ENCODE results near the gene TGFBR3.

Gene TGFBR3

DNA sequence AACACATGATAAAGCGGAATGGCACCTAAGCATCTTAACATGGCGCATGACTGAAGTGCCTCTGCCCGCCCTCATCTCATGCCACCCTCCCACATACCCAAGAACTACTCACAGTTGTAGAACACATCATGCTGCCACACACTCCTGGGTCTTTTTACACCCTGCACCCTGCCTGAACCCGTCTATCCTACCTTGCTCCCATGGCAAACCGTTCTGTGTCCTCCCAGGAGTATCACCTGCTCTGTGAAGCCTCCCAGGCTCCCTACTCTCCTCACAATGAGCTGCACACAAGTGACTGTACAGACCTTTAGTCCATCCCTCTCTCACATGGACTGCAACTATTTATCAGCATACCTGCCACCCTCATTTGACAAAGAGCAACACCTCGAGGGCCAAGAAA is 144.0 kb downstream of the TGFBR3 start:
- DNase-seq (ENCODE audit: low read depth in 3 of 3, low spot score in 1 of 3): no peak

DNA sequence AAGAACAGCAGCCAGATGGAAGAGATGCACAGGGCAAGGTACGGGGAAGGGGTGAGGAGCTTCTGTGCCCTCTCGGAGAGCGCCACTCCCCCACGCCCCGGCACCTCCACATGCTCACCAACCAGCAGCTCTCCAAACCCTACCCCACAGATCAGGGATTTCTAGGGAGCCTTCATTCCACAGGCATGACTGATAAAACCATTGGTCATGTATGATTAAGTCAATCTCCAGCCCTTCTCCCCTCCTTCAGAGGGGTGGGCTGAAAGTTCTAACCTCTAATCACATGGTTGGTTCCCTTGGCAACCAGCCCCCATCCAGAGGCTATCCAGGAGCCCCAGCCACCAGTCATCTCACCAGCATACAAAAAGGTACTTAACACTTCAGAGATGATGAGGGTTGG is 144.7 kb downstream of the TGFBR3 start:
- no peak for DNase-seq (ENCODE audit: low read depth in 3 of 3, low spot score in 1 of 3)

DNA sequence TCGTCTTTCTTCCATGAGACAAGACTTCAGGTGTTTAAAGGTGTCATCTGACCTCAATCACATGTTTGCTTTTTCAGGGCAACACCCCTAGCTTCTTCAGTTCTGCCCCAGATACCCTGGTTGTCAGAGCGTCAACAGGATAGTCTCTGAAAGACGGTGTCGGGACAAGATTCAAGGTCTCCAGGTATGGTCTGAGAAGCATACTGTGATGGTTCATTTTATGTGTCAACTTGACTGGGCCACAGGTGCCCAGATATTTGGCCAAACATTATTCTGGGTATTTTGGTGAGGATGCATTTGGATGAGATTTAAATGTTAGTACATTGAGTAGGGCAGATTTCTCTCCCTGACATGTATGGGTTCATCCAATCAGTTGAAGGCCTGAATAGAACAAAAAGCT is 148.3 kb downstream of the TGFBR3 start:
- DNase-seq (ENCODE audit: low read depth in 3 of 3, low spot score in 1 of 3): no peak

DNA sequence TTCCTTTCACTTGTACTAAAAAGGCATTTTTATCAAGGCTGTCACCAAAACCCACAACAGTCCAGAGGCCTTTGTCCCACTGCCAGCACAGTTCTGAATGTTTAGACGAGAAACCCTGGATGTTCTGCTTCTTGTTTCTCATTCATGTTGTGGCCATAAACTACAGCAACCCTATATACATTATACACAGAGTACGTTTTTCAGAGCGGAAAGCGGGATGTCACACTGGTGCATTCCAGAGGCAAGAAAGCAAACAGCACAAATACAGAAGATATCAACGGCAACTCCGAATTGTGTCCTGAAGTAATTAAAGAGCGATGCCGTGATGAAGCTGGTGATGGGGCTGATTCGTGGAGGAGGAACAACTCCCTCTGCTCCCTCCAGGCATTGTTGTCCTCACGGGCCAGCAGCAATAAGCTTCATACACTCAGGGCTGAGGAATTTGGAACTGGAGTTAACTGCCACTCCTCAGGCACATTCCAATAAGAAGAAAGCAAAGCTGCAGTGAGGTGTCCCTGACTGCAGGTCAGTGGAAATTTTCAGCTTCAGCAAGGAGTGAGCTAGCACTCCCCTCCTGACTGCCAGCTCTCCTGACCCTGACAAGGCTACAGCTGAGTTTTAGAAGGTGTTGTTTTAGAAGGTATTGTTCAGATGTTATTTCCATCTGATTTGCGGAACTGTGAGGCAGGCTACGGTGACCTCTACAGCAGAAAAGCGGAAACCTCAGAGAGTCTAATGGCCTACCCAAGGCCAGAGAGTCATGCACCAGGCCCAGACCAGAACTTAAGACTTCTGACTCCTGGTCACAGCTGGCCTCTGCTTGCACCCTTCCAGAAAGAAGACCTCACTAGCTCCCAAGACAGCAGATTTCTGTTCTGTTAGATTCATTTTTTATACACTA is 149.0 kb downstream of the TGFBR3 start:
- no peak for DNase-seq (ENCODE audit: low read depth in 3 of 3, low spot score in 1 of 3)

DNA sequence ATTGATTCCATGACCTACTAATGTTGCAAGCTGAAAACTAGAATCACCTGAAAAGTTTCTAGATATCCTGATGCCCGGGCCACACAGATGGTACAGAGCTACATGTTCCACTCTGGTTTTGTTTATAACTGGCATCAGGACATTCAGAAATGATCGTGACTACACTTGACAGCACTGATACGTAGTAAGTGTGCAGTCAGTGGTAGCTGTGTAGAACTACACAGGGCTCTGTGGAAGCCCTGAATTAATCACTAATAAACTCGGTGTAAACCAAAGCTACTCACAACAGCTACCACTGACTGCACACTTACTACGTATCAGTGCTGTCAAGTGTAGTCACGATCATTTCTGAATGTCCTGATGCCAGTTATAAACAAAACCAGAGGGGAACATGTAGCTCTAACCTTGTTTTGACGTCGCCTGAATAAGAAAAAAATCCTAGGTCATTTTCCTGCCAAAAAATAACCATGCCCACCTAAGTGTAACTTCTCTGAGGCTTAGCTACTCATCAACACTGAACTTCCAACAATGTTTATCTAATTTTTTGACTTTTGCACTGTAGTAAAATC is 149.7 kb downstream of the TGFBR3 start:
- DNase-seq (ENCODE audit: low read depth in 3 of 3, low spot score in 1 of 3): no peak

DNA sequence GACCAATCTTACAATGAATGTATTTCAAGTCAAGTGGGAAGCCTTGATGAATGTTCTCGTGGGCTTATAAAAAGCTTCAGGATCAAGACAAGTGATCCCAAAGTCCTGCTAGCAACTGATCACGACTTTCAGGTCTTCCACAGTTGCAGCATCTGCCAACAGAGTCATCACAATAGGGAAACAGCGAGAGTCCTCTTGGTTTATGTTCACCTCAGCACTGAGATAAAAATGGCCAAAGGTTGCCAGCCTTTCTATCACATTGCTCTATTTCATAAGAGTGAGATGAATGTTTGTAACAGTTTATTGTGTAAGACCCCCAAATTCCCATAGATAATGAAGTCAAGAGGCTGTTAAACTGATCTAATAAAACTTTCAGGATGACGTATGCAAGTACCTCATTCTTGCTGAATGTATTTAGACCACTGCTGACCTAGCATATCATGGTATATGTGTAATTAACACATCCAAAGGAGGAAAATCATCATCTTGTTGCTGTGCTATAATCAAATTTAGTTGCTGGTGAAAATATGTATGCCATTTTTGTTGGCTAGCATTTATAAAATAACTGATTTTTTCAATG is 150.6 kb downstream of the TGFBR3 start:
- no peak for DNase-seq (ENCODE audit: low read depth in 3 of 3, low spot score in 1 of 3)

DNA sequence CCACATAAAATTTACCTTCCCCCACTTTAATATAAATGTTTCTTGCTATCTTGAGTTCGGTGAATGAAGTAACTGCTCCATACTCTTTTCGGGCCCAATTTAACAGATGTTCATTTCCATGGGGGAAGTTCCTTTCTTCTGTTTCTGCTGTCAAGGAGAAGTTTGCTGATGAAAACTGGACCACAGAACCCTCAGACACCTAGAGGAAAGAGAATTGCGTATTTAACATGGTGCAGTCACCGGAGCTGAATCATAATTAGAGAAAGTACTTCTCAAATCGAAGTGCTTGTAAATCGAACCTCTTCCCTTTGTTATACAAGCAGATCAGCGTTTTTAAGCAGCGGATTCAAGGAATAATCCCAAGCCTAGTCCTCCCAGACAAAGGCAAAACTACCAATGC is 151.2 kb downstream of the TGFBR3 start:
- no peak for DNase-seq (ENCODE audit: low read depth in 3 of 3, low spot score in 1 of 3)

DNA sequence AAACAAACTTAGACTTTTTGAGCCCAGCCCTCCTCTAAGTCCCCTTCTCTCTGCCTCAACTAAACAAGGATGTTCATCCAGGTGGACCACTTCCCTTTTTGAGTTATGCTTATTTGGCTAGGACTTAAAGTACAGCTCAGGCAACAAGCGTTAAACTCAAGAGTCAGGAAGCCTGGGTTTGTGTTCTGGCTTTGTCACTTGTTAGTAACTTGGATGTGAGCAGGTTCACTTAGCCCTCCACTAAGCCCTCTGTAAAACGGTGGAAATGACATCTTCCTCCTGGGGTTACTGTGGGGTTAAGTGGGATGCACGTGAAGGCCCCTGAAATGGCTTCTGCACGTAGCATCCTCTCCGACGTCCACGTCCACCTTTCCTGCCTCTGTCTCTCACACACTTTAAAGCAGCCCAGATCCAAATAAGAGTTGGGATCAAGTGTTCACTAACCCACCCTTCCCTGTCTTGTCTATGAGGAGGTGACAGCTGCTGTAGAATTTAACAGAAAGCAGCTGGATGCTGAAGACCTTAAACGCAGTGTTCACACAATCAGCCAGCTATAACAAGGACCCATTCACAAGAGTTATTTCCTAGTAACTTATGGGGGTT is 152.7 kb downstream of the TGFBR3 start:
- DNase-seq (ENCODE audit: low read depth in 3 of 3, low spot score in 1 of 3): no peak

DNA sequence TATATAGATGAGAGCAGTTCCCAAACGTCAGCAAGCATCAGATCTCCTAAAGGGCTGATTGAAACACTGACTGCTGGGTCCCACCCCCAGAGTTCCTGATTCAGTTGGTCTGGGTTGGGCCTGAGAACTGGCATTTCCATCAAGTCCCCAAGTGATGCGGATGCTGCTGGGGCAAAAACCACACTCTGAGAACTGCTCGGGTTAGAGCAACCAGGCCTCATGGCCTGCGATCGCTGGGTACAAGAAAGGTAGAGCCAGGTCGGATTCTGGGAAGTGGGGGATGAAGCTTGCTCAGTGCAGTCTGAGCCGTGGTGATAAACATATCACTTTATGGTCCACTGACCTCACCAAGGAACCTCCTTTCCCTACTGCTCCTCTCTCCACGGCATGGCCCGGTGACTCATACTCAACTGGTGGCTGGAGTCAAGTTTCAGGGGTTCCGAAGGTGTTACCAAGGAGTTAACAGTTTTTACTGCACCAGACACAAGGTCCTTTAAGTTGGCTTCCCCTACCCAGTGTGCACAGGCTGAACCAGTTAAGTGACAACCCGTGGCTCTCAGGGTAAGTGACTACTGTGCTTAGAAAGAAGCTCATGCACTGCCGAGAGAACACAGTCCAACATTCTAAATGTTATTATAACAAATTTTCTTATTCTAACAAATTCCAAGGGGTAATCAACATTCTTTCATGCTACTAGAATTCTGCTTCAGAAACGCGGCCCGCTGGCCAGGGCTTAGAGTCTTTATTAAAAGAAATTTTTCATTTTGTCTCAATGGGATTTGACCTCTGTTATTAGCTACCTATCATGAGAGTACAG is 153.5 kb downstream of the TGFBR3 start:
- DNase-seq (ENCODE audit: low read depth in 3 of 3, low spot score in 1 of 3): no peak

DNA sequence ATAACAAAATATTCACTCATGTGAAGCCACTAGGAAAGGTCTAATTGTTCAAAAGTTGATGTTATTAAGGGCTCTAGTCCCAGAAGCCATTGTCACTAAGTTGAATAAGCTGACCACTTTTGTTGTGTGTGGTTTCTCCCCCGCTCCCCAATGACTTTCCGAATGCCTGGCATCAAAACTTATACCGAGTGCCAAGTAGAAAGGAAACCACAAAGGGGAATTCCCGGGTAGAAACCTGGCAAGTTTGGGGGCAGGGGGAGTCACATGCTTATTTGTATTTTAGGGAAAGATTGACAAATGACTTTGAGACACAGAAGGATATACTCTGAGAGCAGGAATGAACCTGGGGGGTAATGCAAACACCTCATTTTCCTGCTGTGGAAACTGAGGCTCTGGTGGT is 154.1 kb downstream of the TGFBR3 start:
- peak in 1 of 3 donors; percentile 14 for DNase-seq (ENCODE audit: low read depth in 3 of 3, low spot score in 1 of 3)

DNA sequence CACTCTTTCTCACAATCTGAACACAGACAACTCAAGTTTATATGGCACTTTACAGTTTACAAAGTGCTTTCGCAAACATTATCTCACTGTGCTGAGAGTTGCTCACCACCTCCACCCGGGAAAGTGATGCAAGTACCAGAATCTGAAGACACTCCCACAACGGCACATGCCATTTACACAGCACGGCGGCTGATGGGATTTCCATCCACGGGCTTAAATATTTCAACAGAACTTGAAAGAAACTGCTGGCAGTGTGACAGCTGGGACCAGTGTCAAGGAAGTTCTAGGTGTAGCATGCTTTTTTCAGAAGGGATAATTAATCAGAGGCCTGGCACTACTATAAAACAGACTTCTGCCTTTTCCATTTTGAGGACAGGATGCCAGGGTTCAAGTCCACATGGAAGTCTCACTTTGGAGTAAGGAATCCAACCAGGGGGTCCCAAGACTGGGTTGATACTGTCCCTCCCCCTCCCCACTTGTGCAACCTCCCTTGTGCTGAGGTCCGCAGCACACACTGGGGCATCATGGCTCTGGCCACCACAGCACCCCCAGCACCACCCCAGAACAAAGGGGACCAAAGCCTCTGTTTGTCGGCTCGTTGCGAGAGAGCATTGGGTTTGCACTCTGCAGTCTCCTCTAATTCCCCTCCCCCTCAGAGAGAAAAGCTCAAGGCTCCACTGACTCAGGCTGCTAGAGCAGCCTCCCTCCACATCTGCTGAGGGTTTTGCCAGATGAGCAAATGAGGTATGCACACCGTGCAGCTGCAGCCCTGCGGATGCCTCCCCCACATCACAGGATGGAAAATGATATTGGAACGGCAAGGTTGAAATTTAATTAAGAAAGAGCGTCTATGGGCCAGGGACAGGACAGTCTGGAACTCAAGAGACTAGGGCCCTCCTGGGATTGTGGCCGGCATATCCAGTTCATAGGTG is 154.9 kb downstream of the TGFBR3 start:
- DNase-seq (ENCODE audit: low read depth in 3 of 3, low spot score in 1 of 3): no peak

DNA sequence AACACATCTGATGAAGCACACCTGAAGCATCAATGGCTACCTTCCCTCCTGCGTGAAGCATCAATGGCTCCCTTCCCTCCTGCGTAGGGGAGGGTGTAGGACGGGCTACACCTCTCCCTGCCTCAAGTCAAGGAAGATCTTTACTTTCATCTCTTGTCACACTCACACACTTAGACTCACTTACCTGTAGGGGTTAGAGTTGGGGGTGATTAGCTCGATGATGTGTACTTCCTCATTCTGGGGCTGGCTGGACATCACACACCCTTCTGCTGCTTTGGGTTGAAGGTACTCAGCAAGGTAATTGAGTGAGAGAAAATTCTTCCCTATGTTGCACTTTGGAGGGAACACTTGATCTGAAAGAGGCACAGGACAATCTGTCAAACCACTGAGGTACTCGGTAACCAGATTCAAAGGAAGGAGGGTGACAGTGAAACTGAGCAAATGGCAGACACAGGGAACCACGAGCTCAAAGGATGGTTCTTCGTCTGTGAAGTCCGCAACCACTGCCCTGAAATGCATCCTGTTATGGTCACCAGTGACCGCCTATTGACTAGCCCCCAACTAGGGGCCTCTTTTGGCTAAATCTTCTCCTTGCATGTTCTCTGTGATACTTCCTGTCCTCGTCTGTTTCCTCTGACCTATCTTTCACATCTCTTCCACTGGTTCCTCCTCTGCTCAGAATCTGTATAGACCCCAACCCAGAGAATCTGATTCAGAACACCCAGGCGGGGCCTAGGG is 156.2 kb downstream of the TGFBR3 start:
- DNase-seq (ENCODE audit: low read depth in 3 of 3, low spot score in 1 of 3): no peak

DNA sequence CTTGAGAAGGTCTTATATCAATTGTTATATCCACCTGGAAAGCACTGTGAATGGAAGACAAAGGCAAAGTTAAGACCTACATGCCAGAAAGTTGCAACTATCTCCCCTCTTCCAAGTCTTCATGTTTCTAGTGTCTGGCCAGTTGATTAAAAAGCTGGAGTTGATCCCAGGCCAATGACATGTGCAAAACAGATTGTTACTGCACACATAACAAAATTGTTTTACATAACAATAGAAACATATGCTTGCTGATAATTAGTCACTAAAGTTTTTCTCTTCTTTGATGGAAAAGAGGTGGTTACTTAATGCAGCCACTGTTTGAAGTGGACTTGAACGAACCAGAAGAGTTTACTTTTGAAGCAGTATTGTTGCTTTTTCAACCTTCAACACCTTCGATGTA is 158.2 kb downstream of the TGFBR3 start:
- DNase-seq (ENCODE audit: low read depth in 3 of 3, low spot score in 1 of 3): no peak

DNA sequence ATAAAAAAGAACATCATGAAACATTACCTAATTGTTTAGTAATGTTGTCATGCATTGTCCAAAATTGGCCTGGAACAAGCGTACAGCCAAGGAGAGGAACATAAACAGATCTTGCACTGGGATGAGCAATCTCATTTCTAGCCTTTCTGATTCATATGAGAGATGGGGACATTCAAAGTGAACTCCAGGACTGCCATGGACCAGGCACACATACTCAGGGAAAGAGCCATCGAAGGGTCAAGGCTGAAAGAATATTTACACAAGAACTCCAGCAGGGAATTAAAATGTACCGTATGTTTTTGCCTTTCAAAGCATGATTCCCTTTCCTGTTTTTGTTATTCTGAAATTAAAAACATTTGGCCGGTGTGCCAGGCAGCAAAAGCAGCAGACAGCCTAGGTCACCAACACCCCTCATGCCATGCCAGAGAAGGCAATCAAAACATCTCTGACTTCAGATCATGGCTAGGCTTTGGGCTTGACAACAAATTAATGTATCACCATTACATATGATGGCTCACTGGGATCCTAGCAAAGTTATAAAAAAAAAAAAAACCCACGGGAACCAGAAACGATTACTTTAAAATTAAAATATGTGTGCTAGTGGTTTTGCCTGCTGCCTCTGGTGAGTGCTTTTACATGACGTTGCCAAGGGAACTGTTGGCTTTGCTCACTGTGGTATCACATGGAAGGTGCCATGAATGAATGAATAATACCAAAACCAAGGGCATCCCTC is 159.8 kb downstream of the TGFBR3 start:
- DNase-seq (ENCODE audit: low read depth in 3 of 3, low spot score in 1 of 3): no peak

DNA sequence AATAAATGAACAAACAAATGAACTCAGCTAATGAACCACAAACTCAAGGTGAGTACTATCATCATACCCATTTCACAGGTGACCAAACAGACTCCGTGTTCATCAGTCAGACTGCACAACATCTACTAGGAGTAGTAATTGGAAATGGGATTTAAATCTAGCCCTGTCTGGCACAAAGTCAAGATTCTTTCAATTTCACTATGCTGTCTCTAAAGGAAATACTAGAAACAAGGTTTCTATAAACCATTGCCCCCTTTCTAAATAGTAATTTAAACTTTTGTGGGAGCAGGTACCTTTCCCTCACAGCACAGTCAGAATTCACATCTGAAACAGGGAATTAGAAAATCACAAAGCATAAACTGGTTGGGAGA is 160.3 kb downstream of the TGFBR3 start:
- no peak for DNase-seq (ENCODE audit: low read depth in 3 of 3, low spot score in 1 of 3)

DNA sequence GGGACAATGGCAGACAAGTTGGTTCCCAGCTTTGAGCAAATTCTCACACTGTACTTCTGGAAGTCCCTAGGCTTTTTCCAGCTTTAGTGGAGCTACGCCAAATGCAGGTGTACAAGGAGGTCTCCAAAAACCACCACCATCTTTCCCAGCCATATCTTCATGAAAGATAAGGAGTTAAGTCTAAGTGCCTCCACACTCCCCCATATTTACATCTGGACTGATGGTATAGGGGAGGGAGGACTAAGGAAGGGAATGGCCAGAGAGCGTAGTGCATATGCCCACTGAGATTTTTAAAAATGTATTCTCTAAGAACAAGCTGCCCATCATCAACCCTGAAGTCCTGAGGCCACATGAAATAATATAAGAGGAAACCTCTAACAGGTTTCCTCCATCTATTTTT is 161.3 kb downstream of the TGFBR3 start:
- no peak for DNase-seq (ENCODE audit: low read depth in 3 of 3, low spot score in 1 of 3)

DNA sequence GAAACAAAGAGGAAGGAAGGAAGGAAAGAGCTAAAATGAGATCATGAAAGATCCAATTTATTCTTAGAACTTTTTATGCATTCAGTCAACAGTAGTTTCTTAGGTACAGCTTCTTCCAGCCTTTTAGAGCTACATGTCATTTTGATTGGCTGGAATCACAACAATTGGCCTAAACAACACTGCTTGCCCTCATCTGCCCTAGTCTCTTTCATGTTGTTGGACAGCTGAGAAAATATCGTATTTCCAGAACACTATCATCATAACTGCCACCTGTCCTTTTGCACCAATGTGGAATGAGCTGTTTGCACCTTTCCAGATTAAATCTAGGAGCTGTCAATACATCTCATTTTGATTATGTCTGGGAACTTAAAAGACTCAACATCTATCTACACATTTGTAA is 161.7 kb downstream of the TGFBR3 start:
- DNase-seq (ENCODE audit: low read depth in 3 of 3, low spot score in 1 of 3): no peak

DNA sequence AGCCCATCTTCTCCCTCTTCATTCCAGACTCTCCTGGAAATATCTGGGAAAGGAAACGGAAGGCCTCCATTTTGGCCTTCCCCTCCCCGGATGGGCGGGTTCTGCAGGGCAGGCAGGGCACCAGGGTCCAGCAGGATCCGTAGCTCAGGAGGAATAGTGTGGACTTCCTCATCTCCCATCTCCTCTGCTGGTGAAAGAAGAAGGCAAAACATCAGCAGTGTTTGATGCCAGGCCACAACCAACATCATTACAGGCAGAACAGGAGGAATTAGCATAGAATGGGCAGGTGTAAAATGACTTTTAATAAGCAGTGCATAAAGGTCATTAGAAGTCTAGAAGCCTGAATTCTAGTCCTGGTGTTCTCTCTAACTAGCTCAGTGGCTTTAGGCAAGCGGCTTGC is 165.9 kb downstream of the TGFBR3 start:
- DNase-seq (ENCODE audit: low read depth in 3 of 3, low spot score in 1 of 3): no peak

DNA sequence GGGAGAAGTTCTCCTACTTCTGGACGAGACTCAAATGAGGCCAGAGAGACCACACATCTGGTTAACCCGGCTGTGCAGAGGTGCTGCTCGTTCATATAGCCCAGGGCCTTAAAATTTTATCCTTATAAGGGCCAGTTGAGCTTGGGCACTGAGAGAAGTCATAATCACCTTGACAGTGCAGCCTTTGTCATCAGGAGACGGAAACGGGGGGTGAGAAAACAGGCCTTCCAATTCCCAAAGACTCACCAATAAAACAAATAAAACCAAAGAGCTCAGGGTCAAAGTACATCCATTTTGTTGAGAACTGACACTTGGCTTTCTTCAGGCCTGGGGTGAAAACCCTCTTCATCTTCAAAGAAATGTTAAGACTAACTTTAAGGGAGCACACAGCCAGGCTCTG is 167.1 kb downstream of the TGFBR3 start:
- no peak for DNase-seq (ENCODE audit: low read depth in 3 of 3, low spot score in 1 of 3)
